Endothelial cell of umbilical vein (primary cell): ENCODE results near the gene SIGLEC7.

ENCODE experiments used
- MAX ChIP-seq: IDR thresholded peaks from 2 replicates; pipeline ENCODE4 v1.6.1; 2011; ENCODE audit not compliant: insufficient read depth, insufficient read length
- POLR2A ChIP-seq: IDR thresholded peaks from 2 replicates; pipeline ENCODE4 v1.6.1; 2012; ENCODE audit warnings: low read depth, mild to moderate bottlenecking, control low read depth, low read length
- POLR2AphosphoS5 ChIP-seq: IDR thresholded peaks from 2 replicates; pipeline ENCODE4 v1.6.1; 2012; ENCODE audit warnings: low read depth, mild to moderate bottlenecking, control low read depth, low read length, moderate library complexity; ENCODE audit not compliant: insufficient read depth

- no peak for TF ChIP-seq POLR2A
- TF ChIP-seq POLR2AphosphoS5, result no peak
- TF ChIP-seq MAX, result no peak
Measured at GRCh38 chr19:51142119-51142518, at the start of gene SIGLEC7.
